ENCODE data around the gene CILP.
"Not testable (repeated sequence)": the region's sequence is repeated elsewhere in the genome, so short reads cannot be mapped to it uniquely, and the experiment has no call there.

Gene CILP, protein sequence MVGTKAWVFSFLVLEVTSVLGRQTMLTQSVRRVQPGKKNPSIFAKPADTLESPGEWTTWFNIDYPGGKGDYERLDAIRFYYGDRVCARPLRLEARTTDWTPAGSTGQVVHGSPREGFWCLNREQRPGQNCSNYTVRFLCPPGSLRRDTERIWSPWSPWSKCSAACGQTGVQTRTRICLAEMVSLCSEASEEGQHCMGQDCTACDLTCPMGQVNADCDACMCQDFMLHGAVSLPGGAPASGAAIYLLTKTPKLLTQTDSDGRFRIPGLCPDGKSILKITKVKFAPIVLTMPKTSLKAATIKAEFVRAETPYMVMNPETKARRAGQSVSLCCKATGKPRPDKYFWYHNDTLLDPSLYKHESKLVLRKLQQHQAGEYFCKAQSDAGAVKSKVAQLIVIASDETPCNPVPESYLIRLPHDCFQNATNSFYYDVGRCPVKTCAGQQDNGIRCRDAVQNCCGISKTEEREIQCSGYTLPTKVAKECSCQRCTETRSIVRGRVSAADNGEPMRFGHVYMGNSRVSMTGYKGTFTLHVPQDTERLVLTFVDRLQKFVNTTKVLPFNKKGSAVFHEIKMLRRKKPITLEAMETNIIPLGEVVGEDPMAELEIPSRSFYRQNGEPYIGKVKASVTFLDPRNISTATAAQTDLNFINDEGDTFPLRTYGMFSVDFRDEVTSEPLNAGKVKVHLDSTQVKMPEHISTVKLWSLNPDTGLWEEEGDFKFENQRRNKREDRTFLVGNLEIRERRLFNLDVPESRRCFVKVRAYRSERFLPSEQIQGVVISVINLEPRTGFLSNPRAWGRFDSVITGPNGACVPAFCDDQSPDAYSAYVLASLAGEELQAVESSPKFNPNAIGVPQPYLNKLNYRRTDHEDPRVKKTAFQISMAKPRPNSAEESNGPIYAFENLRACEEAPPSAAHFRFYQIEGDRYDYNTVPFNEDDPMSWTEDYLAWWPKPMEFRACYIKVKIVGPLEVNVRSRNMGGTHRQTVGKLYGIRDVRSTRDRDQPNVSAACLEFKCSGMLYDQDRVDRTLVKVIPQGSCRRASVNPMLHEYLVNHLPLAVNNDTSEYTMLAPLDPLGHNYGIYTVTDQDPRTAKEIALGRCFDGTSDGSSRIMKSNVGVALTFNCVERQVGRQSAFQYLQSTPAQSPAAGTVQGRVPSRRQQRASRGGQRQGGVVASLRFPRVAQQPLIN

DNA sequence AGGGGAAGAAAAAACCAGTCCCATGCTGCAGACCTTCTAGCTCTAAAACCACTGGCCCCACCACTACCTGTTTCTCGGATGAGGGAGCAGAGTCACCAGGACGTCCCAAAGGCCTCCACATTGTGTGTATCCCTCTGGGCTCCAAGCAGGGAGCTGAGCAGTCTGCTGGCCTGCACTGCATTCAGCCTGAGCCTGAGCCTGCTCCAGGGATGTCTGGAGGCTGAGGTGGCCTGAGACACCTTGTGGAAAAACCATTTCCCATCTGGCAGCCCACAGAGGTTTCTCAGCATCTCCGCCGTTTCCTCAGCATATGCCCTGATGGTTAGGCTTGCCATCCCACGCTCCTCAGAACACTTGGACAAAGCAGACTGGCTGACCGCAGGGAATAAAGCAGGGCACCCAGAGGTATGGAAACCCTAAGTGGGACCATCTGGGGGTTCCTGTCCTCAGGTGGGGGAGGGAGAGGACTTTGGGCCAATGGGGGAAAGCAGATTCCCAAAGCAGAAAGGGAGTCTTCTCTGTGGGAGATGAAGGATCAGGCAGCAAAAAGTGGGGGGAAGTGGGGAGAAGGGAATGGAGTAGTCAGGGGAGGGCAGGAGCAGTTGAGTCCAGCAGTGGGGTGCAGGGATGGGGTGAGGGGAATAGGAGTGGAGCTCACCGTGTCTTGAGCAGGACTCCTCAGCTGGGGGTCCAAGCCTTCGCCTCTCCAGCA lies at the start of gene CILP:
TSS of gene CILP (minus strand) at position 704 of the 712 bp plus-strand sequence. CDS start 1,718 bp downstream, outside the sequence.
- no peak for DNase-seq

DNA sequence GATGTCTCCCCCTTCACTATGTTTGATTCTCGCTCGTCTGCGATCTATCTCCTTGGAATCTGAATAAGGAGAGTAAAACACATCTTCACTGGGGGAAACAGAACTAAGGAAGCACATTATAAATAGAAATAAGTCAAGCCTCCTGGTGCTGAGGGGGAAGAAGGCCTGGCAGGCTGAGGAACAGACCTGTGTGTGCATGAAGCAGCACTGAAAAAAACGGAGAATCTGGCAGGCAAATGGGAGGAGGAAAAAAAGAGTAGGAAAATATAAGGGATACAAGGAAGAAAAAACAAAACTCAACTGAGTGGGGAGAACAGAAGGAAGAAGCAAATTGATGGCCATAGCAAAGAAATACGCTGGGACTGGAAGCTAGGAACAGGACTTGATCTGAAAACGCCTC lies 49.7 kb upstream of the CILP start:
- DNase-seq: no peak

GRCh38 chr15:65259367-65259797 lies 48.1 kb upstream of the CILP start:
- DNase-seq: no peak

- no peak for DNase-seq
Measured at GRCh38 chr15:65258375-65259262, 47.3 kb upstream of the CILP start.

- no peak for DNase-seq
Measured at GRCh38 chr15:65255486-65256140, 44.3 kb upstream of the CILP start.

DNA sequence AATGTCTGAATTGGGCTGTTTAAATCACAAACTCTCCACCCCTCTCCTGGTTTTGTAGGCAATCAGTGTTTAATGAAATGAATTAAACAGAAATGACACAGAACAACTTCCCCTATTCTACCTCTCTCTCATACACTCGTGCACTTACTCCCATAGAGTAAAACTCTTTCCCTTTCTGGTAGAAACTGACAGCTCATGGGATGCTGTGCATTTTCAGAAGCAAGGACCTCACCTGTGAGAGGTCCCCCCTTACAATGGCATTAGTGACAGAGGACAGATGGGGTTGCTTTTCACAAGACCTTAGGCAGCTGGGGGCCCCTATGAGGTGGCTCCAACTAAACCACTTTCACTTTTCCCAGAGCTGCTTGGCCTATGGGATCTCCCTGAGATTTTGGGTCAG lies 43.5 kb upstream of the CILP start:
- no peak for DNase-seq

- DNase-seq: no peak
Measured at GRCh38 chr15:65254356-65254755, 43.1 kb upstream of the CILP start.

DNA sequence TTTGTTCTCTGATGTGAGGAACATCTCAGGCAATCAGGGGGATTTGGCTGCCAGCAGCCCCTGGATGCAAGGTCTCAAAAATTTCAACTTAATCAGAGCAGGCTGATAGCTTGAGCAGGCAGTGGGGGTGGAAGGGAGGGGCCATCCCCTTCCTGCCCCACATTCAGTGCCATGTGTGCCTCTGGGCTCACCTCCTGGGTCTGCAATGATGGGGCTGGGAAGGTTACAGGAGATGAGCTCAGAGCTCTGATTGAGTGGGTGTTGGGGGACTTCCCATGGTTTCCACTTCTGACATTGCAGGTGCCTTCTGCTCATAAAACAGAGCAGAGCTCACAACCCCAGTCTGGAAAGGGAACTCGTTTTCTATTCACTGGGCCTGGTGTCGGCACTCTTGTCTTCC lies 38.4 kb upstream of the CILP start:
- peak; percentile 76 to 81 for DNase-seq

- DNase-seq: no peak
Measured at GRCh38 chr15:65248511-65249255, 37.4 kb upstream of the CILP start.

- DNase-seq: no peak
Measured at GRCh38 chr15:65246939-65247338, 35.7 kb upstream of the CILP start.

DNA sequence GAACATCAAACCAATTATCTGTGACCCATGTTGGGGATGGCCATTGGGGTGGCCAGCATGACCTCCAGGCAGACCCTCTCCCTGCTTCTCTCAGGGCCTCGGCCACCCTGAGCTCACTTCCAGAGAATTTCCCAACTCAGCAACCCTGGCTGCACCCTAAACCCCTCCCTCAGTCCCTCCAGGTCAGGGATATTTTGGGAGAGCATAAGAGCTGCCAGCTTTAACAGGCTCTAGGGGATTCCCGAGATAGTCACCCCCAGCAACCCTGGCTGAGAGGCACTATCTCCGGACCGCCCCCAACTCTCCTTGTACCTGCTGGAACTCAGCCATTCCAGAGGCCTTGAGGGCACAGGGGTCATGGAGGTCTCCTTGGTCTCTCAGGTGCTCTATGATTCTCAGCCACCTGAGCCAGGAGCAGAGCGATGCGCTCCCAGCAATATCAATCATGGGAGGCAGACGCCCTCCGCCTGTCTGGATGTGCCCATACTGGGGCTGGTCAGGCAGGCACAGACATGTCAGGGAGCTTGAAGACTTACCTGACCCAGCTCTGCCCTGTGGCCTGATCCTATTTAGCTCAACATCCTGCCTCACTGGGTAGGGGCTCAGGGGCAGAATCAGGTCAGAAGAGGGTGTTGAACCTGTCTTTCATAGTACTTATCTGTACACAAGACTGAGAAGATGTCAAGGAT lies 34.9 kb upstream of the CILP start:
- no peak for DNase-seq

DNA sequence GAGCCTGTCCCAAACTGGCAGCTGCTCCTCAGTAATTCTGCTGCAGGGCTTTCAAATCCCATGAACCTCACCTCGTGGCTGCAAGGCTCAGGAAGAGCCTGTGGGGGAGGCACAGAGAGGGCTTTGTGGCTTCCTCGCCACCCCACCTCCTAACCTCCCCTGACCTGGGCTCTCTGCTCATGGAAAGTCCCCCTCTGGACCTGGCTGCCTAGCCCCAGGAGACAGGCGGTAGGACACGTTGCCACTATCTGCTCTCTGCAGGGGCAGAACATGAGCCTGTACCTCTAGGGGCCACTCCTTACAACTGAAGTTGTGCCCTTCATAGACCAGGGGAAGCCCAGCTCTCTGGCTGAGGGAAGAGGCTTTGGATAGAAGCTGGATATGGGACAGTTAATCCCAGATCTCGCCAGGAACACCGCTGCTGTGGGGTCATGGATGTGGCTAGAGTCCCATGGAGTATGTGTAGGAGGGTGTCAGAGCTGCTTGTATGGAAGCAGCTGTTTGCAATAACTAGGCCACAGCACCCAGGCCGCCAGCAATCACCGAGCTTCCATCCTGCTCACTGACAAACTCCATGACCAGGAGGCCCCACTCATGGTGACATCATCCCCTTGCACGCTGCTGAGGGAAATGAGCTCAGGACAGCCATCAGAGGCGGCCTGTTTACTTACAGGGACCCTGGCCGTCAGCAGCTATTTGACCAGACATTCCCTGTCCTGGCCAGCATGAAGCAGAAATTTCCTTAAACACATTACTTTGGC lies 34.0 kb upstream of the CILP start:
- no peak for DNase-seq

DNA sequence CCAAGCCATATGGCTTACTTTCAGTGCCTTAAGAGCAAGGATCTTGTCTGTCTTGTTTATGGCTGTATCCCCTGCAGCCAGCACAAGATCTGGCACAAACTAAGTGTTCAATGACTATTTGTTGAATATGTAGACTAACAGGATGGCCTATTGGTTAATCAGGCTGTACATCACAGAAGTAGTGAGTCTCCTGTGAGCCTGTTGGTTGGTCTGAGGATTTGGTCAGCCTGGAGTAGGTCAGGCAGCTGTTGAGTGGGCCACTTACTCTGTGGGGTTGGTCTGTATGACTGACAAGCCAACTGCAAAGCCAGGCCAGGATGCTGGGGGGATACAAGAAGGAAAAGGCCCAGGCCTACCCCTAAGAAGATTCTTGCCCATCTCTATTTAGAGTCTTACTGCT lies 33.4 kb upstream of the CILP start:
- DNase-seq: no peak

- not testable (repeated sequence) for DNase-seq
Measured at GRCh38 chr15:65236443-65236842, 25.2 kb upstream of the CILP start.

GRCh38 chr15:65233696-65234095 lies 22.4 kb upstream of the CILP start:
- no peak for DNase-seq

DNA sequence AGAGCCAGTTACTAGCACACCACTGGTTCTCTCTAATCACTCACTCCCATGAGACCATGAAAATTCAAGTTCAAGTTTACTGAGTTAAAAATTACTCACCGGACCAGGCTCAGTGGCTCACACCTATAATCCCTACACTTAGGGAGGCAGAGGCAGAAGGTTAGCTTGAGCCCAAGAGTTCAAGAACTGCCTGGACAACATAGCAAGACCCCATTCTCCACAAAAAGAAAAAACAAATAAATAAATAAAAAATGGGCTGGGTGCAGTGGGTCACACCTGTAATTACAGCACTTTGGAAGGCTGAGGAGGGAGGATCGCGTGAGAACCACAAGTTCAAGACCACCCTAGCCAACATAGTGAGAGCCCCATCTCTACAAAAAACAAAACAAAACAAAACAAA lies 21.2 kb upstream of the CILP start:
- DNase-seq: no peak

DNA sequence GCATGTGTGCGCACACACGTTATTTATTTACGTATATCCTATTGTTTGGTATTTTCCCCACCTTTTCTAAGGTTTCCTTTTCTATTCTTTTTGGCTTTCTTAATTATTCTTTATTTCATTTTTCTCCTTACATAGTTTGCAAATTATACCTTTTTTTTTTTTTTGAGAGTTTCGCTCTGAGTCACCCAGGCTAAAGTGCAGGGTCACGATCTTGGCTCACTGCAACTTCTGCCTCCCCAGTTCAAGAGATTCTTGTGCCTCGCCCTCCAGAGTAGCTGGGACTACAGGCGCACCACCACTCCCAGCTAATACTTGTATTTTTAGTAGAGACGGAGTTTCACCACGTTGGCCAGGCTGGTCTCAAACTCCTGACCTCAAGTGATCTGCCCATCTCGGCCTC lies 20.0 kb upstream of the CILP start:
- no peak for DNase-seq

GRCh38 chr15:65226901-65227300 lies 15.6 kb upstream of the CILP start:
- not testable (repeated sequence) for DNase-seq

DNA sequence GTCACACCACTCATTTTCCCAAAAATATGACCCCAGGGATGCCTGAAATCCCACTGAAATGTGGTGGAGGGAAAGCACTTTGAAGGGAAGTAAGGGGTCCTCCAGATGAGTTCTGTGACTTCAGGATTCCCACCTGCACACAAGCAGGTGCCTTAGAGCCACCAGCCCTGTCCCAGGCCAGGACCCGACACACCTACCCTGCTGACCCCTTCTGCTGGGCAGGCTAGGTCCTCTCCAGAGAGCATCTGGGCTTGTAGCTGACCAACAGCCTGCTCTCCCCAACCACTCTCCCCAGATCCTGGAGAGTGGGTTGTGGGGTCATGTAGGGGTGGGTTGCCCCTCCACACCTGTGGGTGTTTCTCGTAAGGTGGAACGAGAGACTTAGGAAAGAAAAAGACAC lies 14.9 kb upstream of the CILP start:
- no peak for DNase-seq
